NT2/D1 (cell line): ENCODE results near the gene EPS8L1.
"Not testable (repeated sequence)": the region's sequence is repeated elsewhere in the genome, so short reads cannot be mapped to it uniquely, and the experiment has no call there.

Source experiments
- DNase-seq: peaks from one replicate; pipeline ENCODE4 v3.0.0-alpha.2; 2011; ENCODE audit warnings: low read depth, low spot score
- H3K27me3 ChIP-seq: 2 replicates; pipeline ENCODE4 v1.6.0; 2011; ENCODE audit warnings: mild to moderate bottlenecking; ENCODE audit not compliant: insufficient read length, insufficient read depth
- H3K36me3 ChIP-seq: 2 replicates; pipeline ENCODE4 v1.6.1; 2011; ENCODE audit warnings: mild to moderate bottlenecking, low read length, mixed read lengths; ENCODE audit not compliant: insufficient read depth, insufficient read length
- H3K4me1 ChIP-seq: 2 replicates; pipeline ENCODE4 v1.5.1; 2011; ENCODE audit not compliant: insufficient read depth, insufficient read length
- H3K4me3 ChIP-seq: 2 replicates; pipeline ENCODE4 v1.5.1; 2011; ENCODE audit warnings: low read depth; ENCODE audit not compliant: insufficient read length
- H3K9ac ChIP-seq: 2 replicates; pipeline ENCODE4 v1.6.0; 2011; ENCODE audit warnings: low read depth; ENCODE audit not compliant: insufficient read length
- H3K9me3 ChIP-seq: 2 replicates; pipeline ENCODE4 v1.5.1; 2011; ENCODE audit warnings: mild to moderate bottlenecking, low read length; ENCODE audit not compliant: insufficient read depth
- SUZ12 ChIP-seq: IDR thresholded peaks from 2 replicates; pipeline ENCODE4 v1.6.1; 2011; ENCODE audit not compliant: insufficient read length, insufficient read depth; ENCODE audit errors: extremely low read depth
- YY1 ChIP-seq: IDR thresholded peaks from 2 replicates; pipeline ENCODE4 v1.6.1; 2011; ENCODE audit not compliant: insufficient read length, insufficient read depth
- ZNF274 ChIP-seq: IDR thresholded peaks from 2 replicates; pipeline ENCODE4 v1.6.1; 2011; ENCODE audit warnings: mild to moderate bottlenecking, low read depth, low read length

EPS8L1 gene

GRCh38 chr19:55075371-55075998, at the start of gene EPS8L1:
TSS of gene EPS8L1 (plus strand) at chr19:55075869. CDS start at chr19:55076445, 576 bp downstream.
- H3K4me3 ChIP-seq, result no peak within 1 kb of the TSS
- no peak for DNase-seq

GRCh38 chr19:55027140-55027471, 48.6 kb upstream of the EPS8L1 start:
- H3K4me3 ChIP-seq, H3K9me3 ChIP-seq, H3K4me1 ChIP-seq, DNase-seq, H3K9ac ChIP-seq, H3K27me3 ChIP-seq, H3K36me3 ChIP-seq: not testable (repeated sequence)

More at GRCh38 chr19:55075371-55075998, at the start of gene EPS8L1:
- Histone ChIP-seq H3K4me1 (peaks cover 3% of the 10 kb centered on the region), H3K27me3 (peaks cover 65% of the 10 kb centered on the region), H3K36me3 (no peaks in the 10 kb centered on the region), H3K9me3 (no peaks in the 10 kb centered on the region), H3K9ac (no peak within 1 kb of the TSS)
- TF ChIP-seq ZNF274, result no peak
- no peak for TF ChIP-seq SUZ12
- no peak for TF ChIP-seq YY1

GRCh38 chr19:55027472-55028337, 48.0 kb upstream of the EPS8L1 start:
- no peak overlapping the region for H3K9ac ChIP-seq
- peaks cover 2% of the 10 kb centered on the region for H3K4me1 ChIP-seq
- DNase-seq, result no peak
- H3K4me3 ChIP-seq, result no peak overlapping the region
- no peak for TF ChIP-seq SUZ12
- no peak for TF ChIP-seq YY1
- TF ChIP-seq ZNF274, result no peak
- no peaks in the 10 kb centered on the region for H3K27me3 ChIP-seq
- no peaks in the 10 kb centered on the region for H3K9me3 ChIP-seq
- H3K36me3 ChIP-seq, result no peaks in the 10 kb centered on the region

GRCh38 chr19:55028757-55029156, 46.9 kb upstream of the EPS8L1 start:
- no peak overlapping the region for H3K9ac ChIP-seq
- H3K9me3 ChIP-seq, result no peaks in the 10 kb centered on the region
- no peaks in the 10 kb centered on the region for H3K36me3 ChIP-seq
- no peak for DNase-seq
- peaks cover 2% of the 10 kb centered on the region for H3K4me1 ChIP-seq
- H3K27me3 ChIP-seq, result no peaks in the 10 kb centered on the region
- no peak overlapping the region for H3K4me3 ChIP-seq
- TF ChIP-seq YY1, result no peak
- TF ChIP-seq ZNF274, result no peak
- no peak for TF ChIP-seq SUZ12

- H3K9me3 ChIP-seq, result no peaks in the 10 kb centered on the region
- TF ChIP-seq ZNF274, result no peak
- no peaks in the 10 kb centered on the region for H3K27me3 ChIP-seq
These were observed 44.5 kb upstream of the EPS8L1 start for GRCh38 chr19:55031178-55031577.

GRCh38 chr19:55032170-55032800, 43.4 kb upstream of the EPS8L1 start:
- no peaks in the 10 kb centered on the region for H3K36me3 ChIP-seq
- no peaks in the 10 kb centered on the region for H3K27me3 ChIP-seq
- no peak overlapping the region for H3K9ac ChIP-seq
- no peak overlapping the region for H3K4me3 ChIP-seq
- DNase-seq, result no peak
- no peaks in the 10 kb centered on the region for H3K4me1 ChIP-seq
- TF ChIP-seq ZNF274 (no peak), YY1 (no peak), SUZ12 (no peak)
- no peaks in the 10 kb centered on the region for H3K9me3 ChIP-seq

More at GRCh38 chr19:55031178-55031577, 44.5 kb upstream of the EPS8L1 start:
- Histone ChIP-seq H3K9ac (no peak overlapping the region), H3K4me3 (no peak overlapping the region), H3K4me1 (no peaks in the 10 kb centered on the region), H3K36me3 (no peaks in the 10 kb centered on the region)
- DNase-seq, result no peak

- not testable (repeated sequence) for DNase-seq, H3K4me3 ChIP-seq, H3K27me3 ChIP-seq, H3K4me1 ChIP-seq, H3K36me3 ChIP-seq, H3K9ac ChIP-seq, H3K9me3 ChIP-seq
These were observed 42.6 kb upstream of the EPS8L1 start for GRCh38 chr19:55032976-55033643.
